Posterior cingulate gyrus (tissue), 11 donors: ENCODE results near the gene RABEP2.
"Not testable (repeated sequence)": the region's sequence is repeated elsewhere in the genome, so short reads cannot be mapped to it uniquely, and the experiment has no call there.

Experiments
- DNase-seq, 10 donors: peaks; one replicate each; pipeline versions ENCODE4 v3.0.0 to v3.0.0-alpha.2; 2020 to 2021; ENCODE audit warnings: mixed read lengths in 3 of 10
- intact Hi-C: fragments of 100-400 bp; cut with DNase I; formaldehyde crosslinking; loops from one replicate; pipeline ENCODE4 v1.15.1; 2023

RABEP2 gene, protein sequence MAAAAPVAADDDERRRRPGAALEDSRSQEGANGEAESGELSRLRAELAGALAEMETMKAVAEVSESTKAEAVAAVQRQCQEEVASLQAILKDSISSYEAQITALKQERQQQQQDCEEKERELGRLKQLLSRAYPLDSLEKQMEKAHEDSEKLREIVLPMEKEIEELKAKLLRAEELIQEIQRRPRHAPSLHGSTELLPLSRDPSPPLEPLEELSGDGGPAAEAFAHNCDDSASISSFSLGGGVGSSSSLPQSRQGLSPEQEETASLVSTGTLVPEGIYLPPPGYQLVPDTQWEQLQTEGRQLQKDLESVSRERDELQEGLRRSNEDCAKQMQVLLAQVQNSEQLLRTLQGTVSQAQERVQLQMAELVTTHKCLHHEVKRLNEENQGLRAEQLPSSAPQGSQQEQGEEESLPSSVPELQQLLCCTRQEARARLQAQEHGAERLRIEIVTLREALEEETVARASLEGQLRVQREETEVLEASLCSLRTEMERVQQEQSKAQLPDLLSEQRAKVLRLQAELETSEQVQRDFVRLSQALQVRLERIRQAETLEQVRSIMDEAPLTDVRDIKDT

DNA sequence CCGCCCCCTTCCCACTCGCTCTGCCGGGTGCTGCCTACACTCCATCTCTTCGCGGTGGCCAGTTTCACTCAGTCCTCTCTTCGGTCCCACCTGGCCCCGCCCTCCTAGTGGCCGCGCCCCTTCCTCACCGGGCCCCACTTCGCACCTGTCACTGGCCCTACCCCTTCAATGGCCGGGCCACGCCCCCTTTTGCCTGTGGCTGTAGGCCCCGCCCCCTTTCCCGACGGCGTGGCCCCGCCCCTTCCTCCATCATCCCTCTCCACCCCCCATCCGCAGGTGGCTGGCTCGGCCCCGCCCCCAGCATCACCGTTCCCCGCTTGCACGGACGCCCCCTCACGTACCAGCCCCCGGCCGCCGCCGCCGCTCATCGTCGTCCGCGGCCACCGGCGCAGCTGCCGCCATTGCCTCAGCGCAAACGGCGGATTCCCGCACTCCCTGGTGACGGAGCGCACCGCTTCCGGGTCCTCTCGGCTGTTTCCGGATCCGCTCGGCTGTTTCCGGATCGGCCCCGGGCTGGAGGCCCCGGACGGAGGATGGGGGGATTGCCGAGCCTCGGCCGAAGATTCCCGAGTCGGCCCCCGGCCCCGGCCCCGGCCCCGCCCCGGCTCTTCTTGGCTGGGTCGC, at the start of gene RABEP2:
RABEP2 (minus strand) TSS at position 477 of the 624 bp plus-strand sequence; CDS start at position 402, 75 bp downstream.
- intact Hi-C loops: loop anchor here (2.0 kb wide), 1 partner anchor 26 kb away; the partner anchor contains the start of gene NFATC2IP
- DNase-seq: peak; percentile 84 to 98 (median 89)

DNA sequence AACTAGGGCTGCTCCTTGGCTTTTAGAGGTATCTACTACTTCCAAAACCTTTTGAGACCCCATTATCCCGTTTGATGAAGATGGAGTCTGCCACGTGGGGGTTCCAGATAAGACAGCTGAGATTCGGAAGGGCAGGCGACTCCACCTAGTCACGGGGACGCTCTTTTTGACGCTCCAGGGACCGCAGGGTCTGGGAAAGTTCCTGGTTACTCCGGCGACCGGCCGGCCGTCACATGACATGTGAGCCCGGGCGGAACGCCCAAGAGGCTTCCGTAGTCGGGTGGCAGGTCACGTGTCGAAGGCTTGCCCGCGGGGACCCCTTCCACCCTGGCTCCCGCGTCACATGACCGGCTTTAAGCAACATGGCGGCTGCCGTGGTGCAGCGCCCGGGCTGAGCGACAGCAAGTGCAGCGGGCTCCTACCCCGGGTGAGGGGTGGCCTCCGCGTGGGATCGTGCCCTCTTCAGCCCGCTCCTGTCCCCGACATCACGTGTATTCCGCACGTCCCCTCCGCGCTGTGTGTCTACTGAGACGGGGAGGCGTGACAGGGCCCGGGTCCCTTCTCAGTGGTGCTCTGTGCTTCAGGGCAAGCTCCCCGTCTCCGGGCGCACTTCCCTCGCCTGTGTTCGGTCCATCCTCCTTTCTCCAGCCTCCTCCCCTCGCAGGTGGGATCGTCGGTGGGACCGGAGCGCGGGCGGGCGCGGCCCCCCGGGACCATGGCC, 49.6 kb upstream of the RABEP2 start, which contains the start of gene SPNS1:
SPNS1 (plus strand) TSS at position 342 of the 721 bp plus-strand sequence; CDS start at position 716, 374 bp downstream.
- intact Hi-C loops: no loop called here
- DNase-seq: peak; percentile 96 to 100 (median 99)

DNA sequence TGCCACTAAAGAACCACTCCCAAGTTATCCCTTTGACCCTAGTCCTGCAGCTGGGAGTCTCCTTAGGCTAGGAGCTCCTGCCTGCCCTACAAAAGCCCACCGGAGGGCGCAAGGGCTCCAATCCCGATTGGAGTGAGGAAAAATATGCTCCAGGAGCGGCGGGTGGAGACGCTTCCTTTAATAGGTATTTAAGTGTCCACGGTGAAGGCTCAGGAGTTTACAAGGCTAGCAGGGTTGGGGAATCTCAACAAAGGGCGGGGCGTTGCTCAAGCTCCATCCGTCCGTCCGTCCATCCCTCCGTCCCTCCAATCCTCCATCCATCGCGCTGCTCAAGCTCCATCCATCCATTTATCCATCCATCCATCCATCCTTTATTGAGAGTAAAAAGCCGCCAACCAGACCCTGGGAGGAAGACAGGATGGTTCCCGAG, 49.0 kb upstream of the RABEP2 start:
- peak; percentile 56 to 95 (median 68) for DNase-seq
- intact Hi-C loops: no loop called here

DNA sequence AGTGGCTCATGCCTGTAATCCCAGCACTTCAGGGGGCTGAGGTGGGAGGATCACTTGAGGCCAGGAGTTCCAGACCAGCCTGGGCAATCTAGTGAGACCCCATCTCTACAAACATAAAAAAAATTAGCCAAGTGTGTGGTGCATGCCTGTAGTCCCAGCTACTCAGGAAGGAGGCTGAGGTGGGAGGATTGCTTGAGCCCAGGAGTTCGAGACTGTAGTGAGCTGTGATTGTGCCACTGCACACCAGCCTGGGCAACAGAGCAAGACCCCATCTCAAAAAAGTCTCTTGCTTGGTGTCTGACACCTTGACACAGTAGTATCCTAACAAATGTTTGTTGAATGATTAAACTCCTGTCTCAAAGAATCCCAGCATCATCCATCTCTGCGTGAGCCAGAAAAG, 44.7 kb upstream of the RABEP2 start:
- intact Hi-C loops, DNase-seq: not testable (repeated sequence)

DNA sequence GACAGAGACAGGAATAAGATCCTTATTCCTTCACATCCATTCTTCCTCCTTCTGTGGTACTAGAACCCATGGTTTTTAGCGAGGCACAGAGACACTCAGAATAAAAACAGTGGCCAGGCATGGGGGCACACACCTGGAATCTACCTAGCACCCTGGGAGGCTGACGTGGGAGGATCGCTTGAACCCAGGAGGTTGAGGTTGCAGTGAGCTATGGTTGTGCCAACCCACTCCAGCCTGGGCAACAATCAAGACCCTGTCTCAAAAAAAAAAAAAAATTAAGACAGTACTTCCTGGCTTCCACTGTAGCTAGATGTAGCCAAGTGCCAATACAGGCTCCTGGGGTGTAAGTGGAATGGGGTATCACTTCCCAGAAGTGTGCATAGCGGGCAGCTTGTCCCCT, 42.1 kb upstream of the RABEP2 start:
- intact Hi-C loops: no loop called here
- DNase-seq: no peak

DNA sequence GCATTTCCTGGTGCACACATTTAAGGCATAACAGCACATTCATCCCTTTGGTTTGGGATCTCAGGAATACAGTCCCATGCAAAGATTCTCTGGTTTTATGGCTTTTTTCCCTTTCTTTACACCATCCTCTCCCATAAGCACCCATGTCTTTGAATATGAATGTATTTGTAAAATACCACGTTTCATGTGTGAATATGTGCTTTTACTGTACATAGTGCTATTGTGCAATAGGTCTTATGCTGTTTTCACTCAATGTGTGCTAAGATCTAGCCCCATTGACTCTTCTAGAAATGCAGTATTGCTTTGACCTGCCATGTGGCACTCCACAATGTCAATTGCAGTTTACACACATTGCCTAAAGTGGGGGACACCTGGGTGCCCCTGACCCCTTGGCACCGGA, 39.5 kb upstream of the RABEP2 start:
- intact Hi-C loops: no loop called here

DNA sequence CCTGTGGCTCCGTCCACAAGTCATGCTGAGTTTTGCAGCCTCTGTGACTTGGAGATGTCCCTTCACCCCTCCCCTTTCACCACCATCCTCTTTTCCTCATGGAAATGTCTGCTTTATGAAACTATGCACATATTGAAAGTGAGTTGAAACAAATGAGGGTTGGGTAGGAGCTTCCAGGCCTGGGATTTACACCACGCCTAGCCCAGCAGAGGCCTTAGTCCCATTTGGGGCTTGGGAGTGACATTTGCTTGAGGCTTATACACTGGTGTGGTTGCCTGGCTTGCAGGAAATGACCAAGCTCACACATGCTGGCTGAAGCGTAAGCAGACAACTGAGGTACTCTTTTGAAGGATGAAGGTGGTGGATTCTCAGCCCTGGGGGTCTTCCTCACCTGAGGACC, 39.0 kb upstream of the RABEP2 start:
- no peak for DNase-seq
- intact Hi-C loops: no loop called here

More for the DNA sequence above, 39.5 kb upstream of the RABEP2 start:
- DNase-seq: no peak

DNA sequence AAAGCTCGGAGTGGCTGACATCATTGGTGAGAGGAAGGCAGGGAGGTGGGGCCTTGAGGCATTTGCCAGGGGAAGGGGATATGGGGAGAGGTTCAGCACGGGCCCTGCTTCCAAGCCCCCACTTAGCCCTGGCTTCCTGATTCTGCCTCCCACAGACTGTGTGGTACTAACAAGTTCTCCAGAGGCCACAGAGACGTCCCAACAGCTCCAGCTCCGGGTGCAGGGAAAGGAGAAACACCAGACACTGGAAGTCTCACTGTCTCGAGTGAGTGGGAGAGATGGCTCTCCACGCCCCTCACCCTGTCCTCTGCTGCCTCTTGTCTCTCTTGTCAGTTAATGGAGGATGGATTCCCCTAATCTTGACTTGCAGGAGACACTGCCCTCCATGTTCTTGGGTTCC, 33.8 kb upstream of the RABEP2 start:
- intact Hi-C loops: no loop called here
- DNase-seq: no peak

DNA sequence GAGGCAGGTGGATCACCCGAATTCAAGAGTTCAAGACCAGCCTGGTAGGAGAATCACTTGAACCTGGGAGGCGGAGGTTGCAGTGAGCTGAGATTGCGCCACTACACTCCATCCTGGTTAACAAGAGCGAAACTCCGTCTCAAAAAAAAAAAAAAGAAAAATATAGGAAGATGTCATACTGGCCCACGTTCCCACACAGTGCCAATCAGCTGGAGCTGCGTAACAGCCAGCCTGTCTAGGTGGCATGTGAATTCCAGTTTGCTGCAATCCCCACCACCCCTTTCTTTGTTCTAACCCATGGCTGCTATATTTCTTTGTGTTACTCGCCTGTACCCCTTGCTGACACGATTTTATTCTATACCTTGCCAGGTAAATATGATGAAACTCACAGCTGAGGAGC, 33.2 kb upstream of the RABEP2 start:
- DNase-seq: no peak
- intact Hi-C loops: no loop called here

DNA sequence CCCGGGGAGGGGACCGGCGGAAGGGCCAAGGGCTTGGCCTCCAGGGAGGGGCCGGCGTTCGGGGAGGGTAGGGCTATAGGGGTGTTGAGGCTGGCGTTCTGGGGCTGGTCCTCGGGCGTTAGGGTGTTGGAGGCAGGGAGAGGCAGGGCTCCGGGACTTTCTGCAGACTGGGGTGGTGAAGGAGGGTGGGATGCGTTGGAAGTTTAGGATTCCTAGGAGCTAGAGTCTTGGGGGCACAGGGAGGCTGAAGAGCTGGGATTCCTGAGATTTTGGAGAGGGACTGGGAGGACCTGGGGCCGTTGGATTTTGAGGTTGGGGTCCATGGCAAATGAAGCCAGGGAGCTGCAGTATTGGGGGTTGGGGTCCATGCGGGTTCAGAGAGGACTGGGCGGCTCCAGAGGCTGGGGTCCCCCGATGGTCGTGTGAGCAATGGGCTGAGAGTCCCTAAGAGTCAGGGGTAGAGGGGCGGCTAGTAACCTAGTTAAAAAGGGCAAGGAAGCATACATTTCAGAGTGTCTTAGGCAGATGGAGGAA, 26.4 kb upstream of the RABEP2 start:
- peak in 4 of 10 donors; percentile 11 to 88 (median 20) for DNase-seq
- intact Hi-C loops: loop anchor here (2.0 to 5.0 kb wide), 3 partner anchors 27 to 399 kb away; partner anchors contain the start of genes RABEP2, SGF29 and SH2B1

DNA sequence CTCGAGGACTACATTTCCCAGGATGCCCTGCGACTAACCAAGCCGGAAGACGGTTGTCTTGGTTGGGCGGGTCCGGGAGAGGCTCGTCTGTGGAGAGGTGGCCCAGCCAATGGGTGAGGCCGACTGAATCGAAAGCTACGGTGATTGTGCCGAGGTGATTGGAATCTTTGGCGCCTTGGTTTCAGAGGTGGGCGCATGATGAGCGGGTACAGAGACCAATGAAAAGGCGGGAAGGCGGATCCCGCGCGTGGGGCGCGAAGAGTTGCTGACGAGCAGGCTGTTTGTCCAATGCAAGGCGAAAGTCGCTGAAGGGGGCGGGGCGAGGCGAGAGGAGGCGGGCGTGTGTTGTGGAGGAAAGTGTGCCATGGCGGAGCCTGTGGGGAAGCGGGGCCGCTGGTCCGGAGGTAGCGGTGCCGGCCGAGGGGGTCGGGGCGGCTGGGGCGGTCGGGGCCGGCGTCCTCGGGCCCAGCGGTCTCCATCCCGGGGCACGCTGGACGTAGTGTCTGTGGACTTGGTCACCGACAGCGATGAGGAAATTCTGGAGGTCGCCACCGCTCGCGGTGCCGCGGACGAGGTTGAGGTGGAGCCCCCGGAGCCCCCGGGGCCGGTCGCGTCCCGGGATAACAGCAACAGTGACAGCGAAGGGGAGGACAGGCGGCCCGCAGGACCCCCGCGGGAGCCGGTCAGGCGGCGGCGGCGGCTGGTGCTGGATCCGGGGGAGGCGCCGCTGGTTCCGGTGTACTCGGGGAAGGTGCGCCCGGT, 25.8 kb upstream of the RABEP2 start, which contains the start of gene NFATC2IP:
NFATC2IP (plus strand) TSS at position 290 of the 762 bp plus-strand sequence; CDS start at position 365, 75 bp downstream.
- intact Hi-C loops: loop anchor here (2.0 to 5.0 kb wide), 3 partner anchors 26 to 399 kb away; partner anchors contain the start of genes RABEP2, SGF29 and SH2B1
- DNase-seq: peak; percentile 99 to 100 (median 100)

DNA sequence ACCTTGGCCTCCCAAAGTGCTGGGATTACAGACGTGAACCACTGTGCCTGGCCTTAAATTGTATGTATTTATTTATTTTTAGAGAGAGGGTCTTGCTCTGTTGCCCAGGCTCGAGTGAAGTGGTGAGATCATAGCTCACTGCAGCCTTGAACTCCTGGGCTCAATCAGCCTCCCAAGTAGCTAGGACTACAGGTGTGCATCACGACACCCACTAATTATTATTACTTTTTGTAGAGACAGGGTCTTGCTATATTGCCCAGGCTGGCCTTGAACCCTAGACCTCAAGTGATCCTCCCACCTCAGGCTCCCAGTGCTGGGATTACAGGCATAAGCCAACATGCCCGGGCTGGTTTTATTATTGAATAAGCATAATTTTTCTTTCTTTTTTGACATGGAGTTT, 21.6 kb upstream of the RABEP2 start:
- intact Hi-C loops: loop anchor here (5.0 kb wide), 1 partner anchor 124 kb away; the partner anchor contains the start of gene ATXN2L
- no peak for DNase-seq

DNA sequence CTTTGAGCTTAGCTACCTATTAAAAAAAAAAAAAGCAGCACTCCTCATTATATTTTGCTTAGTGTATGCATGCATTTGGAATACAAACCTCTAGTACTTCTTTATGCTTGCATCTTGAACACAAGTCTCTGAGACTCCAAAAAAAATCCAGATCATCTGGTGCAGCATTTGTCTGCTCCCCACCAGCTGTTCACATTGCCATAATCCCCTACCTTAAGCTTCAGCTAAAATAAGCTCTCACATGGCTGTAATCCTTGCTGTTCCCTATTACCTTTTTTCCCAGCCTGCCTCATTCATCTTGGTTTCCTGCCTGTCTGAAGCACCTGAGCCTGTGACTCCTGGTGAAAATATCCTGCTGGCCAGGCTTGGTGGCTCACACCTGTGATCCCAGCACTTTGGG, 18.2 kb upstream of the RABEP2 start:
- no peak for DNase-seq
- intact Hi-C loops: no loop called here

DNA sequence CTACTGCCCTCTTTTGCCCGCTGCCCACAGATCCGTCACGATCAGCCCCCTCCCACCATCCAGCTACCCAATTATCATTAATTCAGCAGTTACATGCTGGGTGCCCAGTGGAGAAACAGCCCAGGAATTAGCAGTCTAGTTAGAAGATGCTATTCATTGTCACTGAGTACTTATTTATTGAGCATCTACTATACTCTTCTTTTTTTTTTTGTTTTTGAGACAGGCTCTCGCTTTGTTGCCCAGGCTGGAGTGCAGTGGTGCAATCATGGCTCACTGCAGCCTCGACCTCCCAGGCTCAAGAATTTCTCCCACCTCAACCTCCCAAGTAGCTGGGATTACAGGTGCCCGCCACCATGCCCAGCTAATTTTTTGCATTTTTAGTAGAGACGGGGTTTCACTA, 14.8 kb upstream of the RABEP2 start:
- intact Hi-C loops: not testable (repeated sequence)

DNA sequence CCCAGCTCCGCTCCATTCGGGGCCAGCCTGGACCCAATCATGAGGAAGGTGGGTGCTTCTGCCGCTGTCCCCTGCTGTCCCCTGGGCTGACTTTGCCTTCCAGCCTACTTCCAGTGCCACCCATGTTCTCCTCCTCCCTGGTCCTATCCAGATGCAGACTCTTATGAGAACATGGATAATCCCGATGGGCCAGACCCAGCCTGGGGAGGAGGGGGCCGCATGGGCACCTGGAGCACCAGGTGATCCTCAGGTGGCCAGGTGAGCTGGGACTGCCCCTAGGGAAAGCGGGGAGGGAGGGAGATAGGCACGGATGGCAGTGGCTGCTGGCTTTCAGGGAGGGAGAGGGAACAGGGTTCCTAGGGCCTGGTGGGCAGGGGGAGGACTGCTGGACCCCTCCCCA, 13.7 kb upstream of the RABEP2 start:
- intact Hi-C loops: no loop called here
- DNase-seq: peak in 1 of 10 donors; percentile 70

More for the DNA sequence above, 14.8 kb upstream of the RABEP2 start:
- not testable (repeated sequence) for DNase-seq

DNA sequence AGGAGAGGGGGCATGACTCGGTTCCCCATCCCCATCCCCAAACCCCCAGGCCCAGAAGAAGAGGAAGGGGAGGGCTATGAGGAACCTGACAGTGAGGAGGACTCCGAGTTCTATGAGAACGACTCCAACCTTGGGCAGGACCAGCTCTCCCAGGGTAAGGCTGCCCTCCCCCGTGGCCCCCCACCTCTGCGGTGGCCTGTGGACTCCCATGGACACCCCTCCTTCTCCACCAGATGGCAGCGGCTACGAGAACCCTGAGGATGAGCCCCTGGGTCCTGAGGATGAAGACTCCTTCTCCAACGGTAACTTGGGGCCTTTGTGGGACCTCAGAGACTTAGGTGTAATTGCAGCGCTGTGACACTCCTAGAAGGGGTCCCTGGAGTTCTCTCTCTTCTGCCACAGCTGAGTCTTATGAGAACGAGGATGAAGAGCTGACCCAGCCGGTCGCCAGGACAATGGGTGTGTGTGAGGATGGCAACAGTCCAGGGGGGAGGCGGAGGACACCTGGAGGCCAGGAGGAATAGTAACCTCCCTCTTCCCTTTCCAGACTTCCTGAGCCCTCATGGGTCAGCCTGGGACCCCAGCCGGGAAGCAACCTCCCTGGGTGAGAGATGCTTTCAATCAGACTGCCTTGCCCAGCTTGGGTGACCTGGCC, 12.3 kb upstream of the RABEP2 start:
- intact Hi-C loops: no loop called here
- no peak for DNase-seq

DNA sequence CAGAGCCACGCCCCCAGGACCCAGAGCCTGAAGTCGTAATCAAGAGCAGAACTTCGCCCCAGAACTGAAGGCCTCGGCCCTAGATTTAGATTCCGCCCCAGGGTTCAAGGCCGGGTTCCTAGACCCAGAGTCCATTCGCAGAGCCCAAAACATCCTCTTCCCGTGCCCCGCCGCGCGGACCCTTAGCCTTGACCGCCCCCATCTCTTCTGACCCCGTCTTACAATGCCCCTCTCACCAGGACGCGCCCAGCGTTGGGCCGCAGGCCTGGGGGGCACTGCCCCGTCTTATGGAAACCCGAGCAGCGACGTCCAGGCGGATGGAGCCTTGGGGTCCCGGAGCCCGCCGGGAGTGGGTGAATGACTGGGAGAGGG, 11.7 kb upstream of the RABEP2 start:
- intact Hi-C loops: no loop called here
- no peak for DNase-seq

DNA sequence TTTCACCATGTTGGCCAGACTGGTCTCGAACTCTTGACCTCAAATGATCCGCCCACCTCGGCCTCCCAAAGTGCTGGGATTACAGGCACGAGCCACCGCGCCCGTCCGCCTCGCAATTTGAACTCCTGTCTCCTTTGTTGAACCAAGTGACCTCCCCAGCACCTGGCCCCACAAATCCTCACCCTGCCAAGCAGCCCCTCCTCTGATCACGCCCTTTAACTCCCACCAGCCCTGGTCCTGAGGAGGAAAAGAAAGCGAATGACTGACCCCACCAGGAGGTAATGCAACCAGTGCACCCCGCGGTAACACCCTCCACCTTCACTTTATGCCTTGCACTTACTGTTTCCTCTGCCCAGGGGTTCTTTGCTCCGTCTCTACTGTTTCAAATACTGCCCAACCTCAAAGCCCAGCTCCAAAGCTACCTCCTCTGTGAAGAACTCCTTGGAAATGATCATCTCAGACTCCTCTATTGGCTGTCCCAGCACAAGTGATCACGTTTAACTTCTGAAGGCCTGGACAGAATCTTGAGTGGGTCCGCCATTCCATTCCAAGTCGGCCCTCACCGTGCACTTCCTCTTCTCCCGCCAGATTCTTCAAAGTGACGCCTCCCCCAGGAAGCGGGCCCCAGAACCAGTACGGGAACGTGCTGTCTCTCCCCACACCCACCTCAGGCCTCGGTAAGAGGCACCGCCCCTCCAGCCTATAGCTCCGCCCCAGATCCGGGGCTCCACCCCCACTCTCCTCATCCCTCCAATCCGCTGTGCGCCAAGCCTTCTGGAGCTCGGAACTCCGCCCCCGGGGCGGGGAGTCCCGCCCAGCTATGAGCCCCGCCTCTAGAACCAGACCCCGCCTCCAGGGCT, 11.1 kb upstream of the RABEP2 start:
- intact Hi-C loops: no loop called here

More for the DNA sequence above, 11.1 kb upstream of the RABEP2 start:
- DNase-seq: peak; percentile 17 to 96 (median 47)
